Measurements from ENCODE around the gene ANKEF1. TPM values are rescaled to one million over a fixed set of nuclear protein-coding genes. Genes with fewer than 3 reads are reported as not detected.

ANKEF1 gene
- total RNA-seq, 1 donor from 2014 or later: 8.3 TPM

DNA sequence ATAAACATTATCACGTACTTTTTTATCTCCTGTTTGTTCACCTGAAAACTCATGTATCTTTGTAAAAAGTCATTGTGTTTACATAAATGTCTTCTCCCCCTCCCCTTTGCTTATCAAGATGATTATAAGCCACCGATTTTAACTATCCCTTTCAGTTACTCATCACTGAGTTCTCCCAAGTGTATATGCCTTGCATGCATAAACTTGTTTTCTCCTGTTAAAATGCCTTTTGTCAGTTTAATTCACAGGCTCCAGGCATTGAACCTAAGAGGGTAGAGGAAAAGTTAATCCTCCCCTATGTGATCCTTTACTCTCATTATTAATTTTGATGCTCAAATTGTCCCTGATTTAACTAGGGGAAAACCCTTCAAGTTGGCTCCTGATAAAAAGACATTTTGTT is 24.2 kb downstream of the ANKEF1 start:
- no peaks in the 10 kb centered on the region for H3F3A ChIP-seq (ENCODE audit: low read depth)
- H3K36me3 ChIP-seq: no peaks in the 10 kb centered on the region
- no peak for DNase-seq (ENCODE audit: low spot score)
- no peak overlapping the region for H3K9ac ChIP-seq
- H3K9me3 Mint-ChIP-seq: no peaks in the 10 kb centered on the region
- H3K4me1 ChIP-seq: no peaks in the 10 kb centered on the region
- H4K20me1 ChIP-seq (ENCODE audit: low read depth): no peaks in the 10 kb centered on the region
- no peak overlapping the region for H3K4me3 ChIP-seq
- H3K27ac Mint-ChIP-seq: no peak overlapping the region
- no peaks in the 10 kb centered on the region for H3K27me3 Mint-ChIP-seq (ENCODE audit: insufficient read depth, low read depth)
- no peak overlapping the region for H3K27ac ChIP-seq
- H3K36me3 Mint-ChIP-seq: no peaks in the 10 kb centered on the region
- H2AFZ ChIP-seq (replicated peaks): no peak overlapping the region
- no peaks in the 10 kb centered on the region for H3K27me3 ChIP-seq
- peaks cover 3% of the 10 kb centered on the region for H3K4me1 Mint-ChIP-seq
- H3K4me2 ChIP-seq: no peak overlapping the region
- H3K79me2 ChIP-seq (ENCODE audit: low read depth): no peaks in the 10 kb centered on the region
- TF ChIP-seq EZH2 (IDR thresholded peaks at IDR 0.05) (no peak), EZH2phosphoT487 (IDR thresholded peaks at IDR 0.05) (no peak)
- TF ChIP-seq, protein P1, sequence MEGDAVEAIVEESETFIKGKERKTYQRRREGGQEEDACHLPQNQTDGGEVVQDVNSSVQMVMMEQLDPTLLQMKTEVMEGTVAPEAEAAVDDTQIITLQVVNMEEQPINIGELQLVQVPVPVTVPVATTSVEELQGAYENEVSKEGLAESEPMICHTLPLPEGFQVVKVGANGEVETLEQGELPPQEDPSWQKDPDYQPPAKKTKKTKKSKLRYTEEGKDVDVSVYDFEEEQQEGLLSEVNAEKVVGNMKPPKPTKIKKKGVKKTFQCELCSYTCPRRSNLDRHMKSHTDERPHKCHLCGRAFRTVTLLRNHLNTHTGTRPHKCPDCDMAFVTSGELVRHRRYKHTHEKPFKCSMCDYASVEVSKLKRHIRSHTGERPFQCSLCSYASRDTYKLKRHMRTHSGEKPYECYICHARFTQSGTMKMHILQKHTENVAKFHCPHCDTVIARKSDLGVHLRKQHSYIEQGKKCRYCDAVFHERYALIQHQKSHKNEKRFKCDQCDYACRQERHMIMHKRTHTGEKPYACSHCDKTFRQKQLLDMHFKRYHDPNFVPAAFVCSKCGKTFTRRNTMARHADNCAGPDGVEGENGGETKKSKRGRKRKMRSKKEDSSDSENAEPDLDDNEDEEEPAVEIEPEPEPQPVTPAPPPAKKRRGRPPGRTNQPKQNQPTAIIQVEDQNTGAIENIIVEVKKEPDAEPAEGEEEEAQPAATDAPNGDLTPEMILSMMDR (IDR thresholded peaks at IDR 0.05): no peak
- H3K9me3 ChIP-seq (ENCODE audit: low read depth): no peaks in the 10 kb centered on the region
- H3K4me3 Mint-ChIP-seq: no peak overlapping the region

DNA sequence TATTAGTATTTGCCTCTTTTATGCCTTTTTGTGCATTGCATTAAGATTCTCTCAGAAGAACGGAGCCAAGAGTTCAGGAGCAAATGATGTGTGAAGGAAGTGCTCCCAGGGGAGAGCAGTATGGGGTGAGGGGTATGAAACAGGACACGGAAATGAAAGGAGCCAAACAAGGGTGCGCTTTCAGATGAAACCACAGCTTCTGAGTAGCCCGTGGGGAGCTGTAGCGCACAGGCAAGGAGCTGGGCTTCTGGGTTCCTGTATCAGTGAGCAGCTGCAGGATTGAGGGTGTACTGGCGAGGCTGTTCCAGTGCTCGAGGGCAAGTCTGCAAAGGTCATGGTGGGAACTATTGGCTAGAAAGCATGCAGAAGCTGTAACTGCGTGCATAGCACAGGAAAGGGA is 25.4 kb downstream of the ANKEF1 start:
- no peak for DNase-seq (ENCODE audit: low spot score)
- H3K4me2 ChIP-seq: no peak overlapping the region
- H3K27me3 Mint-ChIP-seq (ENCODE audit: insufficient read depth, low read depth): no peaks in the 10 kb centered on the region

DNA sequence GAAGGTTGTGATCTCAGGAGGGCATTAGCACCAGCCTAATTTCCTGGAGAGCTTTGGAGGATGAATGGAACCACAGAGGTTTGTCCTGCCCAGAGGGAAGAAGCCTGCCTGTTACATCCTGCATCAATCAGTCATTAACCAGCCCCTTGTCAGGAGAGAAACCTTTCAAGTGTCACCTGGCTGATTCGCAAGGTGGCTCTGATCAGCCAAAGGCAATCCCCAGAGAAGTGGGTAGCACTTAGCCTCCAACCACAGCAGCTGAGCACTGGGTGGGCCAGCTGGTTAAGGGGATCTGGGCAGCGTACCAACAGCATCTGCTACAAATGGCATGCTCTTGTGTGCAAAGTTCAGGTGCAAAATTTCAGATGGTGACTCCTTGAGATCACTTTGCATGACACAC is 26.9 kb downstream of the ANKEF1 start:
- Mint-ChIP-seq H3K4me3 (no peak overlapping the region), H3K9me3 (no peaks in the 10 kb centered on the region), H3K27me3 (ENCODE audit: insufficient read depth, low read depth) (no peaks in the 10 kb centered on the region), H3K4me1 (peaks cover 3% of the 10 kb centered on the region), H3K36me3 (no peaks in the 10 kb centered on the region), H3K27ac (no peak overlapping the region)
- Histone ChIP-seq H3K4me3 (no peak overlapping the region), H3K9me3 (ENCODE audit: low read depth) (no peaks in the 10 kb centered on the region), H3K27ac (no peak overlapping the region), H3K27me3 (no peaks in the 10 kb centered on the region), H3K4me2 (no peak overlapping the region), H2AFZ (replicated peaks) (no peak overlapping the region), H3K36me3 (no peaks in the 10 kb centered on the region), H3K4me1 (no peaks in the 10 kb centered on the region), H3F3A (ENCODE audit: low read depth) (no peaks in the 10 kb centered on the region), H3K79me2 (ENCODE audit: low read depth) (no peaks in the 10 kb centered on the region), H4K20me1 (ENCODE audit: low read depth) (no peaks in the 10 kb centered on the region), H3K9ac (no peak overlapping the region)
- TF ChIP-seq, protein P1 (IDR thresholded peaks at IDR 0.05): no peak
- TF ChIP-seq EZH2phosphoT487 (IDR thresholded peaks at IDR 0.05) (no peak), EZH2 (IDR thresholded peaks at IDR 0.05) (no peak)
- no peak for DNase-seq (ENCODE audit: low spot score)

More for the DNA sequence above, 25.4 kb downstream of the ANKEF1 start:
- Histone ChIP-seq H3K27ac (no peak overlapping the region), H3K27me3 (no peaks in the 10 kb centered on the region), H3K4me1 (no peaks in the 10 kb centered on the region), H3K9ac (no peak overlapping the region), H2AFZ (replicated peaks) (no peak overlapping the region), H3F3A (ENCODE audit: low read depth) (no peaks in the 10 kb centered on the region), H4K20me1 (ENCODE audit: low read depth) (no peaks in the 10 kb centered on the region), H3K9me3 (ENCODE audit: low read depth) (no peaks in the 10 kb centered on the region), H3K4me3 (no peak overlapping the region), H3K36me3 (no peaks in the 10 kb centered on the region), H3K79me2 (ENCODE audit: low read depth) (no peaks in the 10 kb centered on the region)
- Mint-ChIP-seq H3K27ac (no peak overlapping the region), H3K36me3 (no peaks in the 10 kb centered on the region), H3K4me3 (no peak overlapping the region), H3K9me3 (no peaks in the 10 kb centered on the region), H3K4me1 (peaks cover 3% of the 10 kb centered on the region)
- TF ChIP-seq, protein P1 (IDR thresholded peaks at IDR 0.05): no peak
- no peak for TF ChIP-seq EZH2 (IDR thresholded peaks at IDR 0.05)
- TF ChIP-seq EZH2phosphoT487 (IDR thresholded peaks at IDR 0.05): no peak

Measured in neural progenitor cell (in vitro differentiated cells).